ENCODE data around the gene DYNLRB2.

DNA sequence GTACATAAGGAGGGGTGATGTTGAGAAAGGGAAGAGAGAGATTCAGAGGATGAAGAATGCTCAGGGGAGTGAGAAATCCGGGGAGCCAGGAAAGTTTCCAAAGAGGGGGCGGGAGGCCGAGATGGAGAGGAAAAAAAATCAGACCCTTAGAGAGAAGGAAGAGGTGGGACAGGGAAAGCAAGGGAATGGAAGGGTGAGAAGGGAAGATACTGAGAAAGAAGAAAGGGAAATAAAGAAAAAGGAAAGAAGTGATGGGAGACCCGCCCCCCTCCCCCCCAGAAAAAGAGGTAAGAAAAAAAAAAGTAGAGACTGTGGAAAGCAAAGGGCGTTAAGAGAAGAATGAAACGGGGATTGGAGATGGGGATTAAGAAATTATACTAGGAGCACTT is 507 bp downstream of the DYNLRB2 start:
- TF ChIP-seq CTCF (IDR thresholded peaks at IDR 0.05) (no peak), POLR2A (IDR thresholded peaks at IDR 0.05) (no peak), POLR2AphosphoS5 (IDR thresholded peaks at IDR 0.05) (no peak)
